AG09309 (cell line): Measurements from ENCODE around the gene ESYT3.
A peak's percentile ranks its signal among the peaks of the same experiment; 100 is the strongest.

Experiments used
- DNase-seq: peaks from one replicate; pipeline ENCODE4 v3.0.0-alpha.2; 2010; ENCODE audit warnings: low read depth
- H3K4me3 ChIP-seq: 2 replicates; pipeline ENCODE4 v1.5.1; 2011; ENCODE audit warnings: mild to moderate bottlenecking, low read depth, low read length, moderate library complexity; ENCODE audit not compliant: control insufficient read depth
- TF ChIP-seq, protein P1 (sequence below): IDR thresholded peaks from 2 replicates; pipeline ENCODE4 v1.5.1; 2011; ENCODE audit warnings: mild to moderate bottlenecking, low read depth, low read length, inconsistent platforms; ENCODE audit not compliant: insufficient read depth, control insufficient read depth; ENCODE audit errors: missing control alignments

Gene ESYT3

DNA sequence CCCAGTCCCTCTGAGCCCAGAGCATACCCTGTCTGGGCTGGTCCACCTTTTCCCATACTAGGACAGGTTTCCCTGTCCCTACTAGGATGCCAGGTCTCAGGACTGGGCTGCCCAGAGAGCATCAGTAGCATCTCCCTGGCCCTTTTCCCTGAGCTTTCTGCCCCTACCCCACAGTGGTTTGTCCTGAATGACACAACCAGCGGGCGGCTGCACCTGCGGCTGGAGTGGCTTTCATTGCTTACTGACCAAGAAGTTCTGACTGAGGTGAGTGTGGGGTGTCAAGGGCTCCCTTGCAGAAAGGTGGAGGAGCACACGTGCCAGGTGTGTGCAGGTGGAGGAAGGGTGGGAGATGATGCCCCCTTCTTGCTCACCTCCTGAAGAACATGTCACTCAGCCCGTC, 33.5 kb downstream of the ESYT3 start:
- no peak overlapping the region for H3K4me3 ChIP-seq
- no peak for DNase-seq
- TF ChIP-seq, protein P1, sequence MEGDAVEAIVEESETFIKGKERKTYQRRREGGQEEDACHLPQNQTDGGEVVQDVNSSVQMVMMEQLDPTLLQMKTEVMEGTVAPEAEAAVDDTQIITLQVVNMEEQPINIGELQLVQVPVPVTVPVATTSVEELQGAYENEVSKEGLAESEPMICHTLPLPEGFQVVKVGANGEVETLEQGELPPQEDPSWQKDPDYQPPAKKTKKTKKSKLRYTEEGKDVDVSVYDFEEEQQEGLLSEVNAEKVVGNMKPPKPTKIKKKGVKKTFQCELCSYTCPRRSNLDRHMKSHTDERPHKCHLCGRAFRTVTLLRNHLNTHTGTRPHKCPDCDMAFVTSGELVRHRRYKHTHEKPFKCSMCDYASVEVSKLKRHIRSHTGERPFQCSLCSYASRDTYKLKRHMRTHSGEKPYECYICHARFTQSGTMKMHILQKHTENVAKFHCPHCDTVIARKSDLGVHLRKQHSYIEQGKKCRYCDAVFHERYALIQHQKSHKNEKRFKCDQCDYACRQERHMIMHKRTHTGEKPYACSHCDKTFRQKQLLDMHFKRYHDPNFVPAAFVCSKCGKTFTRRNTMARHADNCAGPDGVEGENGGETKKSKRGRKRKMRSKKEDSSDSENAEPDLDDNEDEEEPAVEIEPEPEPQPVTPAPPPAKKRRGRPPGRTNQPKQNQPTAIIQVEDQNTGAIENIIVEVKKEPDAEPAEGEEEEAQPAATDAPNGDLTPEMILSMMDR, result no peak

DNA sequence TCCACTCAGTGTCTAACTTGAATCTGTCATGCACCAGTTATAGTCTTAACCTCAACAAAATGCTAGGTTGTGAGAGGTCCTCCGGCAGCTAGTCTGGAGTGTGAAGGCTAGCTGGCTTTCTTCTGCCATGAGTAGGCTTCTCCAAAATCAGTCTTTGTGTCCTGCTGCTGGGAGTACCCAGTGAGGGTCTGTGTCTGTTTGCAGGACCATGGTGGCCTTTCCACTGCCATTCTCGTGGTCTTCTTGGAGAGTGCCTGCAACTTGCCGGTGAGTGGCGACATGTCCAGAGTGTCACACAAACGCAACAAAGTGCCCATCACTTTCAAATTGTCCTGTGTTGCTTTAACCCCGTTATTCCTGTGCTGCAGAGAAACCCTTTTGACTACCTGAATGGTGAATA, 34.0 kb downstream of the ESYT3 start:
- no peak overlapping the region for H3K4me3 ChIP-seq
- no peak for DNase-seq
- TF ChIP-seq, protein P1, result no peak

DNA sequence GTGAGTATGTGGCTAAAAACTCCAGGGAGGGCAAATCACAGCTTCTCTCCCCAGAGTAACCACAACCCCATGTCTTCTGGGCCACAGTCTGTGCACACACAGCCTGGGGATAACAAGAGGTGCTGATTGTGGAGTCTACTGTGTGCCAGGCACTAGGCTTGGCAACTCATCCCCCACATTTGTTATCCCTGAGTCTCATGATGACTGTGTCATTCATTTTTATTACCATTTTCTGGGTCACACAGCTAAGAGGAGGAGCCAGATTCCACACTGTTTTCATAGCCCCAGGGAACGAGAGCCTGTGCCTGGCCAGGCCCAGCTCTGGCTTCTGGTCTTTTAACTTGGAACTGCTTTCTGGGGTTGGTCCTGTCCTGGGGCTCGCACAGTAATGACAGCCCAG, 34.5 kb downstream of the ESYT3 start:
- peak; percentile 46 for DNase-seq
- TF ChIP-seq, protein P1, result no peak
- no peak overlapping the region for H3K4me3 ChIP-seq

DNA sequence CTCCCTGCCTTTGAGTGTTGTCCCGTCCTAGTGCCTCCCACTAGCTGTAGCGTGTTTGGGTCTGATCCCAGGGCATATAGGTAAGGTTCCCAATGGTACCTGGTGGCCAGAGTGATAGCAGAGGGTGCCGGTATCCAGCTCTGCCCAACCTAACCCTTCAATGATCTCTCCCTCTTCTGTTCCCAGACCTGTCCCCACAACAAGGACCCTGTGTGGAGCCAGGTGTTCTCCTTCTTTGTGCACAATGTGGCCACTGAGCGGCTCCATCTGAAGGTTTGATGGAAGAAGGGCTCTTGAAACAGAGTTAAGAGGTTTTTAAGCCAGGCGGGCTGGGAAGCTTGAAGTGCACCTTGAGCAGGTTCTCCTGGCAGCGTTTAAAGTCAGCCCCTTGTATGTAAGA, 35.5 kb downstream of the ESYT3 start:
- TF ChIP-seq, protein P1, result no peak
- no peak for DNase-seq
- H3K4me3 ChIP-seq, result no peak overlapping the region

DNA sequence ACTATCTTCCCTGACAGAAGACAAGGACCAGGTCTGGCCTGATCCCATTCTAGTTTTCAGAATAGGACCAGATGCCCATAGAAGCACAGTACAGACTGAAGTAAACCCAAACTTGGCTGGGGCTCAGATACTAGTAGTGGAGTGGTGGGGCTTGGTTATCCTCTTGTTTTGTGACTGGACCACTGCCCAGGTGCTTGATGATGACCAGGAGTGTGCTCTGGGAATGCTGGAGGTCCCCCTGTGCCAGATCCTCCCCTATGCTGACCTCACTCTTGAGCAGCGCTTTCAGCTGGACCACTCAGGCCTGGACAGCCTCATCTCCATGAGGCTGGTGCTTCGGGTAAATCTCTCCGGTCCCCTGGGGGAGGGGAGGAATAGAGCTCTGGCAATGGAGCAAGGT, 36.3 kb downstream of the ESYT3 start:
- no peak overlapping the region for H3K4me3 ChIP-seq
- TF ChIP-seq, protein P1, result no peak
- DNase-seq, result no peak

DNA sequence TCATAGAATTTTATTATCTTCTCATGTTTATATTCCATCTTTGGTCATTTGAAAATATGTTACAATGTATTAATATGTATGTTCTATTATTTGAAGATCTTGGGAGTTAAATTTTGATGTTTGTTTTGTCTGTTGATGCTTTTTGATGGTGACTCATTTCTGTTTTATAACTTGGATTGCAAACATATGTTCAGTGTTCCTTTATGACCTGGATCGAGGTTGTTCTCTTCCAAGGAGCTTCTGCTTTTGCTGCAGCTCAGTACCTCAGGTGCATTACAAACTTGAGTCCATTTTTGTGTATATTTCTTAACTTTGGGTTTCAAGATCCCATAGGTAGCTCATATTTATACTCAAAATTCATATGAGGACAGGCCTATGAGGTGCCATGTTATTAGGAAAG, 37.1 kb downstream of the ESYT3 start:
- no peak for DNase-seq
- H3K4me3 ChIP-seq, result no peak overlapping the region
- TF ChIP-seq, protein P1, result no peak

DNA sequence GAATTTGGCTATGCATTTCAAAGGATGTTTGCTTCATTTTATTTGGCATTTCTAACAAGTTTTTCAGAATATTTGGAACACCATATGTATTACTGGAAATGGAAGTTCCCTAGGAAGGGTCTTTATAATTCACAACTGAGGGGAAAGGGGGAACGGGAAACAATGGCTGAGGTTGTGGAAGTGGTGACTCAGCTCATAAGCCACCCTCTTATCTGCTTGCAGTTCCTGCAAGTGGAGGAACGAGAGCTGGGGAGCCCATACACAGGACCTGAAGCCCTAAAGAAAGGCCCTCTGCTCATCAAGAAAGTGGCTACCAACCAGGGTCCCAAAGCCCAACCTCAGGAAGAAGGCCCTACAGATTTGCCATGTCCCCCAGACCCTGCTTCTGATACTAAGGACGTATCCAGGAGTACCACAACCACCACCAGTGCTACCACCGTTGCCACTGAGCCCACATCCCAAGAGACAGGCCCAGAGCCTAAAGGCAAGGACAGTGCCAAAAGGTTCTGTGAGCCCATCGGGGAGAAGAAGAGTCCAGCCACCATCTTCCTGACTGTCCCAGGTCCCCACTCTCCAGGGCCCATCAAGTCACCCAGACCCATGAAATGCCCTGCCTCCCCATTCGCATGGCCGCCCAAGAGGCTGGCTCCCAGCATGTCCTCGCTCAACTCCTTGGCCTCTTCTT, 37.9 kb downstream of the ESYT3 start:
- DNase-seq, result no peak
- TF ChIP-seq, protein P1, result no peak
- H3K4me3 ChIP-seq, result no peak overlapping the region
